GM18909 (cell line): ENCODE results near the gene RAB3IL1.

Experiments
- ATAC-seq: cut with Tn5 transposase; IDR thresholded peaks from one replicate; pipeline ENCODE4 v1.9.1; 2021; ENCODE audit warnings: mild to moderate bottlenecking; ENCODE audit not compliant: unreplicated experiment, poor library complexity

RAB3IL1 gene

GRCh38 chr11:61872935-61873565, 44.3 kb downstream of the RAB3IL1 start:
- ATAC-seq: no peak

- peak; percentile 78 for ATAC-seq
Measured at GRCh38 chr11:61871158-61871597, 46.2 kb downstream of the RAB3IL1 start.

- no peak for ATAC-seq
Measured at GRCh38 chr11:61870541-61871031, 46.8 kb downstream of the RAB3IL1 start.

GRCh38 chr11:61869708-61870451, 47.5 kb downstream of the RAB3IL1 start:
- no peak for ATAC-seq

GRCh38 chr11:61869429-61869707, 48.0 kb downstream of the RAB3IL1 start:
- no peak for ATAC-seq

GRCh38 chr11:61868571-61869428, 48.6 kb downstream of the RAB3IL1 start:
- ATAC-seq: no peak

- ATAC-seq: no peak
Measured at GRCh38 chr11:61866958-61867343, 50.4 kb downstream of the RAB3IL1 start.

- ATAC-seq: no peak
Measured at GRCh38 chr11:61866231-61866957, 51.0 kb downstream of the RAB3IL1 start.

GRCh38 chr11:61864814-61865775, 52.3 kb downstream of the RAB3IL1 start:
- ATAC-seq: no peak

GRCh38 chr11:61863548-61864081, 53.8 kb downstream of the RAB3IL1 start:
- ATAC-seq: no peak

- ATAC-seq: no peak
Measured at GRCh38 chr11:61862714-61863547, 54.4 kb downstream of the RAB3IL1 start.

GRCh38 chr11:61861634-61862033, 55.7 kb downstream of the RAB3IL1 start:
- no peak for ATAC-seq

- no peak for ATAC-seq
Measured at GRCh38 chr11:61860054-61860903, 57.1 kb downstream of the RAB3IL1 start.

- ATAC-seq: no peak
Measured at GRCh38 chr11:61855939-61856680, 61.3 kb downstream of the RAB3IL1 start.

- ATAC-seq: no peak
Measured at GRCh38 chr11:61854966-61855714, 62.2 kb downstream of the RAB3IL1 start.
